GM18861 (cell line): ENCODE results near the gene ARTN.

ENCODE experiments used
- ATAC-seq: cut with Tn5 transposase; IDR thresholded peaks from one replicate; pipeline ENCODE4 v1.9.1; 2021; ENCODE audit not compliant: unreplicated experiment

ARTN gene

DNA sequence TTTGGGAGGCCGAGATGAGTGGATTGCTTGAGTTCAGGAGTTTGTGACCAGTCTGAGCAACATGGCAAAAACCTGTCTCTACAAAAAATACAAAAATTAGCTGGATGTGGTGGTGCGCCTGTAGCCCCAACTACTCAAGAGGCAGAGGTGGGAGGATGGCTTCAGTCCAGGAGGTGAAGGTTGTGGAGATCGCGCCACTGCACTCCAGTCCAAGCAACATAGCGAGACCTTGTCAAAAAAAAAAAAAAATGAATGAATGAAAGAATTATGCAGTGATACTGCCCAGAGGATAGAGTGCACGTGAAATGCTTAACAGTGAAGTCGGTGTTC lies 35.8 kb downstream of the ARTN start:
- no peak for ATAC-seq

DNA sequence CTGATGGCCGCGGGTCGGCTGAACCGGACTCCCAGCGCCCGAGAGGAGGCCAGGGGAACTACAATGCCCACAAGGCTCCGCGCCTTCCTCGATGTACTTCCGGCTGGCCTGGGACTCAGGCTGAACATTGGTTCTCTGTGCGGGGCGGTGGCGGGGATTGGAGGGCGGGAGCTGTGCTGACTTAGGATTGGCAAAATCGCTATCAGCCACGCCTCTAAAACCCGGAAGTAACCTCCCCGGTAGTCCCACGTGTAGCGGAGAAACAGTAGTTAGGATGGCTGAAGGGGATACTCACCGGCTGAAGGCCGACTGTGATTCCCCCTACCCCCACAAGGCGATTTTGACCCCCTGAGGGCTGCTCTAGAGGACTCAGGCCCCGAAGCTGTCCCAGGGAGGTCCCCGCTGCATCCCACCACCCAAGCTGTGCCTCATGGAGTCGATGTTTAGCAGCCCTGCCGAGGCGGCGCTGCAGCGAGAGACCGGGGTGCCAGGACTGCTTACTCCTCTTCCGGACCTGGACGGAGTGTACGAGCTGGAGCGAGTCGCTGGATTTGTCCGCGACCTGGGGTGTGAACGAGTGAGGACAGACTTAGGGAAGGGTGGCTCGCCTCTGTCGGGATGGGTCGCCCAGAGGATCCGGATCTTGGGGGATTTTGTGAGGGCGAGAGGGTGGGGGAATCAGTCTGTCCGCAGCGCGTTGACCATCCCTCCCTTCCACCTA lies 36.3 kb downstream of the ARTN start, which contains the start of gene DPH2:
TSS of gene DPH2 (plus strand) at position 265 of the 721 bp plus-strand sequence. CDS start at position 431, 166 bp downstream.
- ATAC-seq: peak; percentile 75

DNA sequence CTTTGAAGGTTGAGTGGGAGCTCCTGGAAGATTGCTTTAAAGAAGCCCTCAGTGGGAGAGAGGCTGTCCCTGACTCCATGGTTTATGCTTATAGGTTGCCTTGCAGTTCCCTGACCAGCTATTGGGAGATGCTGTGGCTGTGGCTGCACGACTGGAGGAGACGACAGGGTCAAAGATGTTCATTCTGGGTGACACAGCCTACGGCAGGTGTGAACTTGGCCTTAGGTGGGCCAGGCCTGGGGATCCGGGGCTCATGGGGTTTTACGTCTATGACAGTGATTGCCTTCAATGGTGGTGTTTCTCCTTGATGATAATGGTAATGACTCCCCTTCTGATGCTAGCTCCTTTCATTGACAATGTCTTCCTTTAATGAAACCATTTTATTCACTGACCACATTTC lies 36.9 kb downstream of the ARTN start:
- ATAC-seq: no peak

DNA sequence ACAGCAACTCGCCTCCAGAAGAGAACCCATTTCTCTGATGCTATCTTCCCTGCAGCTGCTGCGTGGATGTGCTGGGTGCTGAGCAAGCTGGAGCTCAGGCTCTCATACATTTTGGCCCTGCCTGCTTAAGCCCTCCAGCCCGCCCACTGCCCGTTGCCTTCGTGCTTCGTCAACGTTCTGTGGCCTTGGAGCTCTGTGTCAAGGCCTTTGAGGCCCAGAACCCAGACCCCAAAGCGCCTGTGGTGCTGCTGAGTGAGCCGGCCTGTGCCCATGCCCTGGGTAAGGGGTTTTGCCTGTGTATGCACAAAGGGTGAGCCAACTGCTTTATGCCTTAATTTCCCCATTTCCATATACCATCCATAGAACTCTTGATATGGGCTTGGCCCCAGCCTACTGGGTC lies 37.3 kb downstream of the ARTN start:
- ATAC-seq: no peak

DNA sequence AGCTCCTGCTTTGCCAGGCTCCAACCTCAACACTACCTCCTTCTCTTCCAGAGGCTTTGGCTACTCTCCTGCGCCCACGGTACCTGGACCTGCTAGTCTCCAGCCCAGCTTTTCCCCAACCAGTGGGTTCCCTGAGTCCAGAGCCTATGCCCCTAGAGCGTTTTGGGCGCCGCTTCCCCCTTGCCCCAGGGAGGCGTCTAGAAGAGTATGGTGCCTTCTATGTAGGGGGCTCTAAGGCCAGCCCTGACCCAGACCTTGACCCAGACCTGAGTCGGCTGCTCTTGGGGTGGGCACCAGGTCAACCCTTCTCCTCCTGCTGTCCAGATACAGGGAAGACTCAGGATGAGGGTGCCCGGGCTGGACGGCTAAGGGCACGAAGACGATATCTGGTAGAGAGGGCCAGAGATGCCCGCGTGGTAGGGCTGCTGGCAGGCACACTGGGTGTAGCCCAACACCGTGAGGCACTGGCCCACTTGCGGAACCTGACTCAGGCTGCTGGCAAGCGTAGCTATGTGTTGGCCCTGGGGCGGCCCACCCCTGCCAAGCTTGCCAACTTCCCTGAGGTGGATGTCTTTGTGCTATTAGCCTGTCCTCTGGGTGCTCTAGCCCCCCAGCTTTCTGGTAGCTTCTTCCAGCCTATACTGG lies 37.9 kb downstream of the ARTN start:
- ATAC-seq: no peak

DNA sequence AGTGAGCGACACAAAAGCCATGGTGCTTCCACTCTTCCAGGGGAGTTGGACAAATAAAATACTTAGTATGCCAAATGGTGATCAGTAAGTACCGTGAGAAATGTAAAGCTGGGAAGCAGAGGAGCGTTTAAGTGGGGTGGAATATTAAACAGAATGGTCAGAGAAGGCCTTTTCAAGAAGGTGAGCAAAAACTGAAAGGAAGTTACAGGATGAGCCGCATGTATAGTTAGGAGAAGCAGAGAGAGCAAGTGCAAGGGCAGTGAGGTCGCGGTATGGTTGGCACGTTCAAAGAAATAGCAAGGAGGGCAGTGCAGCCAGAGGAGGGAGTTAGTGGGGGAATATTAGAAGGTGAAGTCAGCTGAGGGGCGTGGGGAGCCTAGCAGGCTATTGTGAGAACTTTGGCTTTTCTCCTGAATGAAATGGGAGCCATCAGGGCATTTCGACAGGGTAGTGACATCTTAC lies 40.4 kb downstream of the ARTN start:
- no peak for ATAC-seq

DNA sequence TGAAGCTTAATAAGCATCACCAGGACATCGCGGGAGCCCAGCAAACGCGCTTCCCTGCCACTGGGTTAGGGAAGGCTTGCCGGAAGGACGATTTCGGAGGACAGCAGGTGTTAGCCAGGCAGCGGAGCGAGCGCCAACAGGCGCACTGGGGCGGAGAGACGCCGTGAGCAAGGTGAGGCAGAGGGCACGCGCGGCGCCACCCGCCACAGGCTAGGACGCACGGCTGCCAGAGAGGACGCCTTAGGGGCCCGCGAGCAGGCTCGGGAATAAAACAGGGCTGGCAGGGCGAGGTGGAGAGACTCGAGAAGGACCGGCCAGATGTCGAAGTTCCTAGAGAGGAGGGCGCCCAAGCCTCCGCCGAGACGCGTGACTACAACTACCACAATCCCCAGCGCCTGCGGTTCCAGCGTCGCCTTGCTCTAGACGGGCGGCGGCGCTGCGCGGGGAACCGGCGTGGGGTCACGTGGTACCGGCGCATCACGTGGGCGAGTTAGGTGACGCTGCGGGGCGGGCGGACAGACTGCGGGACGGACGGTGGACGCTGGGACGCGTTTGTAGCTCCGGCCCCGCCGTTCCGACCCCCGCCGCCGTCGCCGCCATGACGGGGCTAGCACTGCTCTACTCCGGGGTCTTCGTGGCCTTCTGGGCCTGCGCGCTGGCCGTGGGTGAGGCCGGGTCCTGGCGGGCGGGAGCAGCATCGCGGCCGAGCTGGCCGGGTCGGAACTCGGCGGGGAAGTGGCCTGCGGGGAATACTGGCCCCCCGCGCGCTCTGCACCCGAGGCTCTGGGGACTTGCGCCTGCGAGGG lies 41.0 kb downstream of the ARTN start, which contains the start of gene ATP6V0B:
TSS of gene ATP6V0B (plus strand) at position 518 of the 806 bp plus-strand sequence. CDS start at position 599, 81 bp downstream.
- ATAC-seq: peak; percentile 51

DNA sequence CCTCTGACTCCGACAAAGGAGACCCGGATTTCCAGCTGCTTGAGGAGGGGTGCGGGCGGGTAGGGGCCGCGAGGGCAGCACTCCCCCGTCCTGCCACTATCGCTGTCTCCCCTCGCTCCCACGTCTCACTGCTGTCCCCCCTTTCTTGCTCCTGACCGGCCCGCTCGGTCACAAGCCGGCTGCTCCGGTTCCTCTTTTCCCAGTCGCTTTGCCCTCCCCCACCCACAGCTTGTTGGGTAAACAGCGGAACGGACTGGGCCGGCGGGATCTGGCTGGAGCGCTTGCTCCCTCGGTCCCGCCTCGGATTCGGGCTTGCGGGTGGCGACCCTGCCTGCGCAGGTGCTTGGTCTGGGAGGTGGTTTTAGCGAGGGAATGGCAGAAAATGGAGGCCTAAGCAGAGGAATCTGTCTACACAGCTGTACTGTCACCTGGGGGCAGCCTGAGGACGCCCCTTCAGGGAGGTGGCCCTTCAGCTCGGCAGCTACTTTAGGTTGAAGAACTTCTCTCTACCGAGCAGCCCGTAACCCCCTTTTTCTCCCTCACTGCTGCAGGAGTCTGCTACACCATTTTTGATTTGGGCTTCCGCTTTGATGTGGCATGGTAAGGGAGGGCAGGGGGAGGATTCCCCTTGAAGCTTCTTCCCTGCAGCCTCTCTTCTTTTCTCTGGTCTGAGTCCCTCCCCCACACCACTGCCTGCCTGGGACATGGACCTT lies 41.8 kb downstream of the ARTN start:
- ATAC-seq: no peak

DNA sequence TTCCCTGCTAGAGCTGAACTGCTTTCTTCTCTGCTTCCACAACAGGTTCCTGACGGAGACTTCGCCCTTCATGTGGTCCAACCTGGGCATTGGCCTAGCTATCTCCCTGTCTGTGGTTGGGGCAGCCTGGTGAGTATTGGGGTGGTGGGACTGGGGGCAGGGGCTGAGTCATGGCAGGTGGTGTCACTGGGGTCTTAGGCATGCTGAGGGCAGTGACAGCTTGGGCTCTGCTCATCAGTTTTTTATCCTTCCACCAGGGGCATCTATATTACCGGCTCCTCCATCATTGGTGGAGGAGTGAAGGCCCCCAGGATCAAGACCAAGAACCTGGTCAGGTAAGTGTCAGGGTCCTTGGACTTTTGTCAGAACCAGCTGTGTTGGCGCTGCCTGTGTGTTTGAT lies 42.4 kb downstream of the ARTN start:
- ATAC-seq: no peak

DNA sequence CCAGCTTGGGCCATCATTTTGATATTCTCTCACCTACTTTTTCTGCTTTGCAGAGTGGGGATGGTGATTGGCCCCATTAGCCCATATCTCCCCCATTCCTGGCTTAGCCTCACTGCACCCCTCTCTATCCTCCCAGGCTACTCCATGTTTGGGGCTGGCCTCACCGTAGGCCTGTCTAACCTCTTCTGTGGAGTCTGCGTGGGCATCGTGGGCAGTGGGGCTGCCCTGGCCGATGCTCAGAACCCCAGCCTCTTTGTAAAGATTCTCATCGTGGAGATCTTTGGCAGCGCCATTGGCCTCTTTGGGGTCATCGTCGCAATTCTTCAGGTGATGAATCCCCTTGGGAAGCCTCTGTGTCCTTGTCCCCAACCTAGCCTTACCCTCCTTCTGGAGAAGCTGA lies 43.3 kb downstream of the ARTN start:
- no peak for ATAC-seq

DNA sequence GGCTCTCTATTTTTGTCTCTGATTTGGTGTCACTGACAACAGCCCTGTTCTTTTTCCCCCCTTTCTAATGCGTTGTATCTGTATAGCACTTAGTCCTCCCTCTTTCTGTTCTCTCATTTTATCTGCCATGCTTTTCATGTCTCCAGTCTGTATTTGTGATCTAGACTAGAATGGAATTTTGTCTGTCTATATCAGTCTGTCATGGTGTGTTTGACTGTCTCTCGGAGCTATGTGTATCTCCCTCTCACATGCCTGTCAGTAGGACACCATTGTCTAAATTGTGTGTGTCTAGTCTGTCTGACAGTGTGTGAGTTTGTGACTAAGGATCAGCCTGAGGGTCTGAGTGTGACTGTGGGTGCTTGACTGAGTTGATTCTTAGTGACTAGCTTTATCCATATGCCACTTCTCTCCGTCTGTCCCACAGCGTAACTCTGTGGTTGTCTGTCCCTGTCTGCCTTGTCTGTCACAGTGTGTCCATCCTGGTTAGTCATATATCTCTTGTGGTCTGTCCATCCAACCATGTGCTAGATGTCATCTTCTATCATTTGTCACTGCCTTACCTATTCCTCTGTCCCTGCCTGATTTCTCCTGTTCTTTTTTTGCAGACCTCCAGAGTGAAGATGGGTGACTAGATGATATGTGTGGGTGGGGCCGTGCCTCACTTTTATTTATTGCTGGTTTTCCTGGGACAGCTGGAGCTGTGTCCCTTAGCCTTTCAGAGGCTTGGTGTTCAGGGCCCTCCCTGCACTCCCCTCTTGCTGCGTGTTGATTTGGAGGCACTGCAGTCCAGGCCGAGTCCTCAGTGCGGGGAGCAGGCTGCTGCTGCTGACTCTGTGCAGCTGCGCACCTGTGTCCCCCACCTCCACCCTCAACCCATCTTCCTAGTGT lies 44.0 kb downstream of the ARTN start:
- no peak for ATAC-seq

DNA sequence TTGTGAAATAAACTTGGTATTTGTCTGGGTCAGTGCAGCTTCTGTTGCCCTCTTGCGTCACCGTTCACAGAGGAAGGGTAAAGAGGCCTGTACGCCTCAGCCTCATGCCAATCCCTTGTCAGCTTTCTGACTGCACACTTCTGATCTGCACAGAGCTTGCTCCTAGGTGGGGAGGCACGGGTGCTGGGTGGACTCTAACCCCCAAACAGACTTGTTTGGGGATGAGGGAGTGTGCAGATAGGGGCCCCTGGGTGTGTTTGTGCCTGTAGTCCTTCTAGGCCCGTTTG lies 44.6 kb downstream of the ARTN start:
- no peak for ATAC-seq

DNA sequence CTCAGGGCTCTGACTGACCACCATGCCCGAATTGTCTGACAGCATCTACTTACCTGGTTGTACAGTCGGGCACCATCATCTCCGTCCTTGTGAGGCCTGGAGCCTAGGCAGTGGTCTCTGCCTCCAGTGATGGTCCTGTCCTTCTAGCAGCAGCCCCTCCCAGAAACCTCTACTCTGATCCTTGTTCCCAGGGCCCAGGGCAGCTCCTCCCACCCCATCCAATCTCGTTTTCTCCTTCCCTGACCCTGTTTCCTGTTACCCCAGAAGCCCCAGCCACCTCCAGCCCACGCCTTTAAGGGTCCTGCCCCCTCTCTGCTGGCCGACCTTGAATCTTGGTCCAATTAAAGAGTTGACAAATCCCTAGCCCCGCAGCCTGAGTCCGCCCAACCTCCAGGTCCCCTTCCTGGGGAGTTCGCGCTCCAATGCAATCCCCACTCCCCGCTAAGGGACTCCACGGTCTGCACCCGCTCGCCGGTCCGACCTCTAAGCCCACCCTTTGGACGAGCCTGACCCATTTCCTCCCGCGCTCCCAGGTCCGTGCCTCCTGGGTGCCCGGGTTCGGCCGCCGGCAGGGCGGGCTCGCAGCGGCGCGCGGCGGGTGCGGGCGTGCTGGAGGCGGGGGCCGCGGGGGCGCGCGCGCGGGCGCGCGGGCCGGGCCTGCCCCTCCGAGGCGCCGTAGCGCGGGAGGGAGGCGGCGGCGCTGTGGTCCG lies 45.1 kb downstream of the ARTN start, which contains the start of gene B4GALT2:
TSS of gene B4GALT2 (plus strand) at position 660 of the 710 bp plus-strand sequence. CDS start 1,951 bp downstream, outside the sequence.
- no peak for ATAC-seq

DNA sequence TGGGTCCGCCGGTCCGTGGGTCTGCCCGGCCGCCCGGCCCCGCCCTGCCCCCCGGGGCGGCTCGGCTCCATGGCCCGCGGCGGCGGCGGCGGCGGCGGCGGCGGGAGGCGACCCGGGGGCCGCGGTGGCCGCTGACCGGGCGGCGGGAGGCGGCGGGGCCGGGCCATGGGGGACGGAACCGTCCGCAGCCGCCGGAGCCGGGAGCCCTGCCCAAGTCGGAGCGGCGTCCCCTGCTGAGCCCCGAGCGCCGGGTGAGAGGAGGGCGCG lies 45.6 kb downstream of the ARTN start:
- ATAC-seq: no peak

DNA sequence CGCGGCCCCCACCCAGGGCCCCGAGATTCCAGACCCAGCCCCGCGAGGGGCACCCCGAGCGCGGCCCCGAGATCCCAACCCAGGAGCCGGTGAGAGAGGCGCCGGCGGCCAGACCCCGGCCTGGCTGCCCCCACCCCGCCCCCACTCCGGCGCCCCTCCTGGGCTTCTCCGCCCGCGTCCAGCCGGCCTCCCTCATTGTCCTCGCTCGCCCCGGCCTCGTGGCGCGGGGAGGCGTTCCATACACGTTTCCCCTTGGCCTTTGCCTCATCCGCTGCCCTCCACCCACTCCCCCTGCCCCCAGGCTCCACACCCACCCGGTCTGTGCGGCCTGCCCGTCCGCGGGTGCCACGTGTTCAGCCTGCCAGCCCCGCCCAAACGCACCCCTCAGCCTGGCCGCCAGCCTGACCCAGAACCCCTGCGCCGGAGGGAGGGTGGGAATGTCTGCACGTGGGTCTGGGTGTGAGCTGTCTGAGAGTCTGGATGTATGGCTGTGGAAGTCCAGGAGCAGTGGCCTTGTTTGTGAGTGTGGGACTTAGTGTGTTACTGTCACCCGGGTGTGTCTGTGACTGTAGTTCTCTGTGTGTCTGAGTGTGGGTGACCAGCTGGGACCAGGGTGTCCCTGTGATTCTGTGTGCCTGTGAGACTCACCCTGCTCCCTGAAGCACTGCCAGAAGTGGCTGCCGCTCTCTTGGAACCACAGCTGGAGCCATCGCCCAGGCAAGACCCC lies 46.1 kb downstream of the ARTN start:
- no peak for ATAC-seq

DNA sequence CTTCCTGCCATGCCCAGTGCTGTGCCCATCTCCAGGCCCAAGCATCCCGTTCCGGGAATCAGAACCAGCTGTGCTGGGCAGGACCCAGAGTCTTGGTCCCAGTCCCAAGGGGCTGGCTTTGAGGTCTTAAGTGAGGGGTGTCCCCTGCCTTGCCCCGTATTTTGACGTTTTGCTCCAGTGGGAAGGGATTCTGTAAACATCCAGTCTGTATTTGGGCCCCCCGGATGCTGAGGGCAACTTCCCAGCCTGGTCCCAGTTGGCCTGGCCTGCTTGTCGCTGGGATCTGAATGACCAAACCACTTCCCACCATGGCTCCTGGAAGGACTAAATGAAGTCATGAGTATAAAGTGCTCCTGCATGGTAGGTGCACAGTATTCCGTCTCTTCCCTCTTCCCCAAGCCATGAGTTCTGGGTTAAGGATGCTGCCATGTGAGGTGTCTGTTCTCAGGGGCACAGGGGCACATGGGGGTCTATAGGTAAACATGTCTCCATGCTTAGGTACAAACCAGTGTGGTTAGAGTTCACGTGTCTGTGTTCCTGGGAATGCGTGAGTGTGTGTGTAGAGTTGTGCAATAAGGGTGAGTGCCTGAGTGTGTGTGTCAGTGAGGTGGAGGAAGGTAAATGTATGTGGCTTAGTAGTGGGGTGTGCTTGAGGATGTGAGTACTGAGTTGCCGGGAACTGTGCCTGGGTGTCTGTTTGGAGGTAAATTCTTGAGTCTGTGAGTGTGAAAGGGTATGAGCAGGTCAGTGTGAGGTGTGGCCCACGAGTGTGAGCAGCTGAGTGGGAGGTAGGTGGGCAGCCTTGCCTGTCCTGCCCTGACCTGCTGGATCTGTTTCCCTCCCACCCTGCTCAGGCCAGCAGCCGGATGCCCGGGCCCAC lies 46.9 kb downstream of the ARTN start:
- no peak for ATAC-seq

DNA sequence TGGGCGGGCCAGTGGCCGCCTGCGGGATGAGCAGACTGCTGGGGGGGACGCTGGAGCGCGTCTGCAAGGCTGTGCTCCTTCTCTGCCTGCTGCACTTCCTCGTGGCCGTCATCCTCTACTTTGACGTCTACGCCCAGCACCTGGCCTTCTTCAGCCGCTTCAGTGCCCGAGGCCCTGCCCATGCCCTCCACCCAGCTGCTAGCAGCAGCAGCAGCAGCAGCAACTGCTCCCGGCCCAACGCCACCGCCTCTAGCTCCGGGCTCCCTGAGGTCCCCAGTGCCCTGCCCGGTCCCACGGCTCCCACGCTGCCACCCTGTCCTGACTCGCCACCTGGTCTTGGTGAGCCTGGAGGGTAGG lies 47.5 kb downstream of the ARTN start:
- ATAC-seq: no peak

DNA sequence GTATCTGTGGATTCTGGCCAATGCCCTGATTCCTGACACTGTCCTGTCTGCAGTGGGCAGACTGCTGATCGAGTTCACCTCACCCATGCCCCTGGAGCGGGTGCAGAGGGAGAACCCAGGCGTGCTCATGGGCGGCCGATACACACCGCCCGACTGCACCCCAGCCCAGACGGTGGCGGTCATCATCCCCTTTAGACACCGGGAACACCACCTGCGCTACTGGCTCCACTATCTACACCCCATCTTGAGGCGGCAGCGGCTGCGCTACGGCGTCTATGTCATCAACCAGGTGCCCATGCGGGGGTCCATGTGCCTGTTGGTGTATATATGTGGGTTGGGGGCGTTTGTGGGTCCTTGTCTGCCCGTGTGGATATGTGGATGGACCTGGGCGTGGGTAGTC lies 48.0 kb downstream of the ARTN start:
- no peak for ATAC-seq
